ENCODE results near the gene GSX2.
"Not testable (repeated sequence)": the region's sequence is repeated elsewhere in the genome, so short reads cannot be mapped to it uniquely, and the experiment has no call there.

GSX2 gene

DNA sequence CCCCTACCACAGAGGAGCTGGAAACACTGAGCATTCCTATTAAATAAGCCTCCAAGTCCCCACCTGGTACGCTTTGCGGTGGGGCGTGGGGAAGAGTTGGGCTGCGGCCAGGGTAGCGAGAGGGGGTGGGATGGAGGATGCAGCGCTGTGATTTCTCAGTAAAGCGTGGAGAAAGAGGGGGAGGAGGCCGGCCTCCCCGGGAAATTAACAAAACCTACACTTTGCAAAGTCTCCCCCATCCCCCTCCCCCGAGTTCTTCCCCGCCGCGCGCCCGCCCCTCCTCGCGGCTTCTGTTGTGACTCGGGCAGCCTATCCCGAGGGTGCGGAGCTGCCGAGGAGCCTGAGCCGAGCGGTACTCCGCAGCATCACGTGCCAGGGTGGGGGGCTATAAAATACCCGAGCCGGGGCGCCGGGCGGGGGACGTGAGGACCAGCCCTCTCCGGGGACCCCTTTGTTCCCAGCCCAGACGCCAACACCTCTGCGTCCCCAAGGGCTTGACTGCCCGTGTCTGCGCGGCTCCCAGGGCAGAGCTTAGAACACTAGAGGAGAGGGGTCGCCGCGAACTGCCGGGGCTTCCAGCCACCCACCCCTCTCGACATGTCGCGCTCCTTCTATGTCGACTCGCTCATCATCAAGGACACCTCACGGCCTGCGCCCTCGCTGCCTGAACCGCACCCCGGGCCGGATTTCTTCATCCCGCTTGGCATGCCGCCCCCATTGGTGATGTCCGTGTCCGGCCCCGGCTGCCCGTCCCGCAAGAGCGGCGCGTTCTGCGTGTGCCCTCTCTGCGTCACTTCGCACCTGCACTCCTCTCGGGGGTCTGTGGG is at the start of gene GSX2:
Gene GSX2 (plus strand): TSS at position 416 of the 827 bp plus-strand sequence. CDS start 182 bp downstream, at position 598.
- DNase-seq, result no peak

DNA sequence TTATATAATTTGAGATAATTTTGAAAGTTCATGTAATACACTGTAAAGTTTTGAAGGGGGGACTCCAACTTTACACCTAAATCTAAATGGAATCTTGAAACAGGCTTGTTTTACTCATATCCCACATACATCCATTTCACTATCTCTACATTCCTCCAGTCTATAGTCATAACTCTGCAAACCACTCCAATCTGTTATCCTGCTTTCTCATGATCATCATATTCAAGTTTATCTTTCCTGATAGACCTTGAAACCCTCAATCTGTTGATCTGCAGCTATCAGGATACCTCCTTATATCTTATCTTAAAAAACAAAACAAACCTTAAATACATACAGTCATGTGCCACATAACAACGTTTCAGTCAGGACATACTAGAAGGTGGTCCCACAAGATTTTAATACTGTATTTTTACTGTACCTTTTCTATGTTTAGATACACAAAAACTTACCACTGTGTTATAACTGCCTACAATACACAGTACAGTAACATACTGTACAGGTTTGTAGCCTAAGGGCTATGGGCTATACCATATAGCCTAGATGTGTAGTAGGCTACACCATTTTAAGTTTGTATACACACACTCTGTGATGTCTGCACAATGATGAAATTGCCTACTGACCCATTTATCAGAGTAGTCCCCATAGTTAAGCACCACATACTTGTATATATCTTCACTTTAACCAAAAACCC is 49.6 kb upstream of the GSX2 start:
- no peak for DNase-seq

DNA sequence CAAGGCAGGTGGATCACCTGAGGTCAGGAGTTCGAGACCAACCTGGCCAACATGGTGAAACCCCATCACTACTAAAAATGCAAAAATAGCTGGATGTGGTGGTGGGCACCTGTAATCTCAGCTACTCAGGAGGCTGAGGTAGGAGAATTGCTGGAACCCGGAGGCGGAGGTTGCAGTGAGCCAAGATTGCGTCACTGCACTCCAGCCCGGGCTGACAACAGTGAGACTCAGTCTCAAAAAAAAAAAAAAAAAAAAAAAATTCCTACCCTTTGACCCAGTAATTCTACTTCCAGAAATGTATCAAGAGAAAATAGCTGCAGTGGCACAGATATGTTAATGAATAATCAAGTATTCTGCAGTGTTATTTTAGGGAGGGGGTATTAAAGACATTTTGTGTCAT is 46.6 kb upstream of the GSX2 start:
- not testable (repeated sequence) for DNase-seq

DNA sequence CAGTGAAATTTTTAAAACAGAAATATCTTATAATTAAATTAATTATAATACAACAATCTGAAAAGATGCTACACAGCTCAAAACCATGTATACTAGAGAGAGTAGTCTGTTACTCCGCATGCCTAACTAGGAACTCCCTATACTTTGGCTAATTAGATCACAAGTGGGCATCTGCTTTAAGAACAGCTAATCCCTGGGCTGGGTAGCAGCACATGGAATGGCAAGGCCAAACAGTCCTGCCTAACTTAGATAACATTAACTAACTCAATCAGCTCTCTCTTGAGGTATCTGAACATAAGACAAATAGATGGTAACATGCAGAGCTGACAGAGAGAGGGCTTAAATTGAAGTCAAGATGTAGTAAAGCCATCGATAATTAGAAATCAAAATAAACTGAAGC is 45.5 kb upstream of the GSX2 start:
- no peak for DNase-seq

DNA sequence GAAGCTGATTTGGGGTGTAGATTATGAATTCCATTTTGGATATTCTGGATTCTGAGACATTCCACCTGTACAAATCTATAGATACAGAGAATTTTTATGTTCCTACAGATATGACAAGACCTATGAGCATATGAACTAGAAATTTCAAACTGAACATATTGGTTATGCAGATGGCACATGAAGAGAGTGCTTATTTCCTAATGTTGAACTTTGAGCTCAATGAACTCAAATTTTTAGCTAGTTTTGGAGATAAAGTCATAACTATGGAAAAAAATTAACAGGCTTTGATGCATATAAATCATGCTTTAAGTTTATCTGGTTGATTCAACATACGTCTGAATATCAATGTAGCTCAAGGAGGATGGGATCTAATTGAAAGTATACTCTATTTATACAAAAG is 44.5 kb upstream of the GSX2 start:
- no peak for DNase-seq

DNA sequence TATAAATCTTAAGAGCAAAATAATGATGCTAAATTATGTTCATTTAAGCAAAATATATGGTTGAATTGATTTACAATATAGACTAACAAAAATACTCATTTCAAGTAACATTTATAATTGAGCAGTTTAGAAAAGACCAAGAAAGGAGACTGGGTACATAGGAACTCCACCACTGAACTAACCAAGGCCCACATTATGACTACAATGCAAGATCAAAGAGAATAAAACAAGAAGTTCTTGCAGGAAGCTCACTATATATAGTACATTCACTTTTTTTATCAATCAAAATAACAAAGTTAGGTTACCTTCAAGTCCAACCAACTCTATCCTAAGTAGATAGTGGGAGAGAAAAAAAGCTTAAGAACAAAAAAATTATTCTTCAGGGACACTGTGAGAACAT is 43.6 kb upstream of the GSX2 start:
- DNase-seq, result no peak

DNA sequence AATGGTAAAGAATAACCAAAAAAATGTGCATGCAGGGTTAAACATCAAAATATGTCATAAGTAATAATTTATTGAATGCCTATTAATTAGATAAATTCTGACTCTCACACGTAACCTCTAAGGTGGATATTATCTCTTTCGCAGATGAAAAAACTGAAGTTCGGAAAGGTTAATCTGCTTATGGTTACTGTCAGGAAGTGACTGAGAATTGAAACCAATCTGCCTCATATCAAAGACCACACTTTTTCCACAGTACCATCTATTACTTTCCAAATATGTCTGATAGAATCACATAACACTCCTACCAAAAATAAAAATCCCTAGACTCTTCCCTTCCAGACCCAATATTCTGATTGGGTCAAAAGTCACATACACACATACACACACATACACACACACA is 41.8 kb upstream of the GSX2 start:
- no peak for DNase-seq

DNA sequence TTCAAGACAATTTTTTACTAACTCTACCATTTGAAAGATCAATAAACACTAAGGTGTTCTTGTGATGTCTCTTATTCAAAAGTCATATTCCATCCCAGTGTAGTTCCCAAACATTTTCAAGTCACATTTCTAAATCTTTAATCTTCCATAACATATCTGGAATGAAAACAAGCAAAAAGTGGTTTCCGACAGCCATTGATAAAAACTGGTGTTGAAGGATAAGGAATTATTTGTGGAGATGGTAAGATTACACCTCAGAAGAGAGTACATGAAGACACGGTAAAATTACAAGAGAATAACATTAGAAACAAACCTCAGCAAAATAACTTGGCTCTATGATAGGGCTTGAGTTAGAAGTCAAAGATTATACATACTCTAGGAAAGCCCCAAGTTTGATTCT is 39.8 kb upstream of the GSX2 start:
- no peak for DNase-seq

DNA sequence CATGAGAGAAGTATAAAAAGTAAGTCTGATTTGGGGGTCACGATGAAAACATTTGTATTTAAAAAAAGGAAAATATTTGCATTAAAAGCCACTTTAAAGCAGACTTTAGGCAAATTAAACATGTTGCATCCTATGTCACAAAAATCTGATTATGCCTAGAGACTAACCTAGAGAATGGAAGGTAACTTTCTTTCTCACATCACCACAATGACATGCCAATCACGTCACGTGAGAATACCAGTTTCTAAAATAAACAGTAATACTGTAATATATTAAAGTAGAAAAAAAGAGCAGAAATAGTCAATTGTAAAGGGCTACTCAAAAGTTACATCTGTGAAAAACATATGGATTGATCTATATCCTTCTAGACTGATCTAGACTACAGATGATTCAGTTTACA is 38.9 kb upstream of the GSX2 start:
- no peak for DNase-seq

DNA sequence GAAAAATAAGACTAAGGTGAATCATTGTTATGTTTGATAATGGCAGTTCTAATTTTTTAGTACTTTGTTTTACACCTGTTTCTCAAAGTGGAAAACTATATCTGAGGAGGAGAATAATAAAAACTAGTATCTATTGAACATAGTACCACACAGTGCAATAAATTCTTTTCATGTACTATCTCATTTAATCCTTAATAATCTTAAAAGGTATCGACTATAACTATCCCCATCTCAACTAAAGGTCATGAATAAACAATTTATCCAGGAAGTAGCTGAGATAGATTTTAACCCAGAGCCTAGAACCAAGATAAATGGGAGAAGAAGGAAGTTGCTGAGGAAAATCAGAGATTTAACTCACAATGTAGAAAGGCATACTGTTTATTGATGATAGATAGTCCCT is 38.1 kb upstream of the GSX2 start:
- DNase-seq, result no peak

DNA sequence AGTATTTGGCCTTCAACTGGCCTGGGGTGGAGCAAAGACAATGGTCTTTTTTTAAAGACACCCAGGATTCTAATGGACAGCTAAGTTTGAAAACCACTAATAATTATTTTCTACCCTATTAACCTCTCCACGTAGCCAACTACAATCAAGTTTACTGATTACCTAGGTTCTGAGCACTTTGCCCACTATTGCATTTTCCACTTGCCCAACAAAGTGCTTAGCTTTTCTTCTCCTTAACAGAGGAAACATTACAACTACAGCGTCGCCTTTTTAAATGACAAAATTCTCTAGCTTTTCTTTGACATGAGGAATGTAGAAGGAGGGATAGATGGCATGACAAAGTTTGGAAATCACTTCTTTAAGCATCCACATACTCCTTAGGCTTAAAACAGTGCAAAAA is 37.6 kb upstream of the GSX2 start:
- DNase-seq, result no peak

DNA sequence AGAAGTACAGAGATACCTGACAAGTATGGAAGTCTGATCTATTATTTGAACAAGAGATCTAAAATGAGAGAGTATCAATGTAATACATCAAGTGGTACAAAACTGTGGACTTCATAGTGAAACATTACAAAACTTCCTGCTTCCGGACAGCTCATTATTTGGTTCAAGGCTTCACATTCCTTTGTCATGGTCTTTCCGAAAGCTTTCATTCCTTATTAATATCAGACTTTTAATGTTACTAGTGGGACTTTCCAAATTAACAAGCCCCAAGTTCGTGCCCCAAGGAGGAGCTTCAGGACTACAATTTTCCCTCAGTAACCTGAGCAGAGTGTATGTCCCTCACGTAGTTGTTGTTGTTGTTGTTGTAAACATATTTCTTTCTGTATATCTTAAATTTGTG is 36.7 kb upstream of the GSX2 start:
- DNase-seq, result no peak

DNA sequence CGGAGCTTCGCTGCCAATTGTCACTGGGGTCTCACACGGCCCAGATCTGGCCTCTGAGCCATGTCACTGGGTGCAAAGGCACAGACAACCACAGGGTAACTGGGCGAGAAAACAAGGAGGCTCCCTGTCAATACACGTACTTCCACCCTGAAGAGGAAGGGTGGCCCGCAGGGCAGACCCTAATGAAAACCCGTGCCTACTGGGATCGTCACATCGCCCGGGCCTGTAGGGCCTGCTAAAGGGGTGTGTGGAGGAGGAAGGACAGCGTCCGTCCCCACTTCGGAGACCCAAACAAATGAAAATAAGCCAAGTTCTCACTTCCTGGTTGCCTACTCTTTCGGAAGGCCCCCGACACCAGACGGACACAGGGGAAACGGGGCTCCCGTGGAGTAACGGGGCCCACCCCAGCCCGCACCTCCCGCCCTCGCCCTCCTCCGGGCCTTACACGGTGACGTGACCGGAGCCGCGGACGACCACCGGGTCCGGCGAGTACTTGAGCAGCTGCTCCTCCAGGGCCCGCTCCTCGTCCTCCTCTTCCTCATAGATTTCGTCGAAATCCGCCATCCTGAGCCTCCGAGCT is 36.1 kb upstream of the GSX2 start:
- DNase-seq, result peak; percentile 5 to 6

DNA sequence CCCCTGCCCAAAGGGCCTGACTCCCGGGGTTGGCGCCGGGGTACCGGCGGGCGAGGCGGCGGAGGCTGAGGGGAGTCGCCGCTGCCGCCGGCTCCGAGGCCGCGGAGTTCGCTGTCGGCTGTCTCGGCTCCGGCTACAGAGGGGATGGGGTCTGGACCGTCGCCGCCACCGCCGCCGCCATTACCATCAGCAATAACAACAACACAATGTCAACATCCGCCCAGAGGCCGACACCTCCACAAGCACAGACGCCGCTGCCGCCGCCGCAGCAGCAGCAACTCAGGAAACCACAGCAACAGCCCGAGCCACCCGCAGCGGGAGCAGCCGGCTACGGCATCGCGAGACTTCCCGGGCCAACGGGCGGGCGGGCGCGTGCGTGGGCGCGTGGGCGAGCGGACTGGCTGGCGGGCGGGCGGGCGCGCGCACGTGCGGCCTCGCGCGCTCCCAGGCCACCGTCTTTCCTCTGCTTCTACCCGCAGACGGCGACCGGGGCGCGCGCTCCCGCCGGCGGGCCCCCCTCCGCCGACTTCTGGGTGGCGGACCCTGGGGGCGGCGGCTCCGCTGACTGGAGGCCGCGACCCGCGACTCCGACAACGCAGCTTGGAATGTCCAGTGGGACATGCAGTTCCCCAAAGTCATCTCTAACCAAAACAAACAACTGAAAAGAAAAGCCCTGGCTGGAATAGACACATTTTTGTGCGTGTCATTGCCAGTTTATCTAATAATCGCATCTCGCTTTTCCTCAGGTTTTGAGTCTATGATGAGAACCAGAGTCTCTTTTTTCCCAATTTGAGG is 35.4 kb upstream of the GSX2 start, which contains the start of gene CHIC2:
Gene CHIC2 (minus strand): TSS at position 289 of the 795 bp plus-strand sequence. CDS start 305 bp downstream, outside the sequence.
- DNase-seq, result peak; percentile 94 to 96

DNA sequence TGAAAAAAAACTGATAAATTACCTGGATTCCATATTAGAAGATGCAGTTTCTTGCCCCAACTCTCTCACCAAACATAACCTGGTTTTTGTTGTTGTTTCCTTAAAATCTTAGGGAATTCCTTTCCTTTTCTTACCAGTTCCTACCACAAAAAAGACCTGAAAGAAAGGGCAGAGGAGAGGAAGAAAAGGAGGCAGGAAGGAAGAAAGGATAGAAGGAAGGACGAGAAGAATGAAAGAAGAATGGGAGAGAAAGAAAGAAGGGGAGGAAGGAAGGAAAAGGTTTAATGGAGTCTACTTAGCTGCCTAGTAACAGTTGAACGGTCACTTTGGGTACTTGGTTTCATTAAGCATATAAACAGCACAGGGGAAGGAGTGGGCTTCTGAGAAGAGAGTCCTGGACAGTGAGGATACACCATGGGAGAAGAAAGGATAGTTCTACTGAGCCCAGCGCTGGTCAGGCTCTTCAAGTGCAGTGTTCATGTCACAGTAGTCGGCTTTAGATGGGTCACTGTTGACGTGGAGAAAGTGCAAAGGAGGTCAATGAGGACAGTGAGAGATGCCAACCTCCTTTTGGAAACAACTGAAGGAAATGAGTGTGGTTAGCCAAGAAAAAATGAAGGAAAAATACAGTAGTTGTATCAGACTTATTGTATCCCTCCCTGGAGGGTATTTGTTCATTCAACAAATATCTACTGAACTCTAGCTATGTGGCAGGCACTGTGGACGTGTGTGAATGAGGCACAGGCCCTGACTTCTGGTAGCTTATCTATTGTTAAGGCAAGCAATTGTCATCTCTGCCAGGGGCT is 34.5 kb upstream of the GSX2 start:
- DNase-seq, result no peak

DNA sequence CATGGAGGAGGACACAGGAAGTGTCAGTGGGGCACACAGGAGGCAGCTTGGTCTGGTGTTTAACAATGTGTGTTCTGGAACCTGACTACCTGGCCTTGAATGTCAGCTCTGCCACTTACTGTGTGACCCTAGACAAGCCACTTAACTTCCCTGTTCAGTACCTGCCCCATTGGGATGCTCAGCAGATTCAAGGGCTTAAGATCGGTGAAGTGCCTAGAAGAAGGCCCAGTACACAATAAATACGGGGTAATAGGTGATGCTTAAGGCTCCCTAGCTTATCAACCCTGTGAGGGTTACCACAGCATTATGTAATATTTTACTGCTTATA is 33.9 kb upstream of the GSX2 start:
- DNase-seq, result no peak

DNA sequence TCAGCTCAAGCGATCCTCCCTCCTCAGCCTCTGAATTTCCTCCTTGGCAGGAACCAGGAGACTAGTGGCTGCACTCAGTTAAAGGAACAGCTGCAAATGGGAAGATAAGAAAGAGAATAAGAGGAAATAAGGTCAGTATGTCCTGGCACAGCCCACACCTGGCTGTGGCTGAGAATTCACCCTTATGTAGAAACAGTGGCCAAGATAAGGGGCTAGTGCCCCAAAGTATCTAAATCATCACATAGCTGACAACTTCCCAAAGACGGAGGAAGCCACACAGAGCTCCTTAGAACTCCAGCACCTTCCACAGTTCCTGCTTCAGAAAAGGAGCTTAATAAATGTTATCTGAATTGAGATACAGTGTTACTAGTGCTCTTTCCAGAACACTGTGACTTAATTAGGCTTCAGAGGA is 33.2 kb upstream of the GSX2 start:
- DNase-seq, result no peak

DNA sequence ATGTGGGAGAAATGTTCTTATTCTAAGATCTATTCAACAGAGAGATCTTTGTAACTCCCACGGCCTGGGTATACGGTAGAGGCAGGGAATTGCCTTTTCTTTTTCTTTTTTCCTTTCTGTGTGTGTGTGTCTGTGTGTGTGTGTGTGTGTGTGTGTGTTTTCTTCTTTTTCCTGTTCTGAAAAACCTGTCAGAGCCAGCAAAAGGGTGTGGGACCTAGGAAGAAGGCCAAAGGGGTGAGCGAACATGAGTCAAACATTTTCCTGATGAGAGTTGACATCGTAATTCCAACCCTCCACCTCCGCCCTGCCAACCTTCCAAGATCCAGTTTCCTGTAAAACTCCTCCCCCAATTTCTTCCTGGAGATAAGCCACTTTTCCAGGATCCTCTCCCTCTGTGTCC is 32.8 kb upstream of the GSX2 start:
- no peak for DNase-seq

DNA sequence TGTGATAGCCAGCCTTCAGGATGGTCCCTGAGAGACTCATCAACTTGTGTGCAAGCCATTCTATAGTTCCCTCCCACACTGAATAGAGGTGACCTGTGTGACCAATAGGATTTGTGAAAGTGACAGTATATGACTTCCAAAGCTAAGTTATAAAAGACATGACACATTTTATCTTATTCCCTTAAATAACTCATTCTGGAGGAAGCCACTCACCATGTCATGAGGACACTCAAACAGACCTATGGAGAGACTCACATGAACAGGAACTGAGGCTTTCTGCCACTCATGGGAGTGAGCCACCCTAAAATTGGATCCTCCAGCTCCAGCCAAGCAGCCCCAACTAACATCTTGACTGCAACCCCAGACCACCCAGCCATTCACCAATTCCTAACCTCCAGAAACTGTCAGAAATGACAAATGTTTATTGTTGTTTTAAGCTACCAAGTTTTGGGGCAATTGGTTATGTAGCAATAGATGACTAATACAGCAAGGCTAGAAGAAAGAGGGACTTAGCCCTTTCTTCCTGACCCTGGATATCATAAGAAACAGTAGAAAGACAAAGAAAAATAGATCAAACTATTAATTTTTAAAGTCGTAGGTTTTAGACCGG is 26.6 kb upstream of the GSX2 start:
- DNase-seq, result no peak

DNA sequence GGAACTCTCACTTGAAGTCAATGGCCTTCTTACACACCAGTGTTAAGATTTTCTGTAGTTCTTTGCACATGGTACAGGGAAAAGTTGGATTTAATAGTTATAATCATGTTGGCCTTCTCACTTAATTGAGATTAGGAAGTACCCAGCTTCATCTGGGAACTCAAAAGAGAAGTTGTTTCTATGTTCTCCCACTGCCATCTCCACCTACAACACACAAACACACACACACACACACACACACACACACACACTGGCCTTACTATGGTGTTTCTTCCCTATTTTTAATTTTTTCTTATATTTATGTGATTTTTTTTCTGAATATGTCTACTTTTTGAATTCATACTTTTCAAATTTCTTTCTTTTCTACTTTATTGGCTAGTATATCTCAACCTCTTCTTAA is 25.6 kb upstream of the GSX2 start:
- DNase-seq, result no peak

DNA sequence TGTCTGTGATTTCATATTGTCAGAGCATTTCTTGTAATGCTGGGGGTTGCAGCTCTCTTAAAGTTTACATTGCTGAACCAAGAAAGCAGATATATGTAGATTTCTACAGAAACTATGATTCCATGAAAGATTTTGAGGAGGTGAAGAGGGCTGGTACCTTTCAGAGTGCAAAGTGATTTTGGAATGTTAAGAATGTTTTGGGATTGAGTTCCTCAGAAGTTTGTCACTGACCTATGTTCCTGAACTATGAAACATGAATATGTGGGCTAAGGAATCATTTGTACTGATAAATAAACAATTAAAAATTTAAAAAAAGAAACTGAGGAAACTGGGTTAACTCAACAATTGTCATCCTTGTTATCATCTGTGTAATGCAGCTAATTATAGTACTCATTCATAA is 23.3 kb upstream of the GSX2 start:
- DNase-seq, result no peak

DNA sequence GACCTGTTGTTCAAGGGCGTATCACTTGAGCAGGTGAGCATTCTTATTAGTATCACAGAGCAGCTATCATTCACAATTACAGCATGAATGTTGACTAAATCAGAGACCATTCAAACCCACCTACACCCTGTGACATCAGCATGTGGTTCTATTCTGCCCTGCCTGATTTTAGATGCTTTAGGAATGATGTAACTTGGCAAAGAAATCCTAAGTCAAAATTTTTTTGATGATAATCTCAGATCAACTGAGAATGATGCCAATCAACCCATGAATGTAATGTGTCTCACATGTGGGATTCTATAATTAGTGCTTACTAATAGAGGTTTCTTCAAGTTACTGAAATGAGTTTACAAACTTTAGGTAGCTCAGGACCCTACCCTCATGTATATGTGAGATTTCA is 22.2 kb upstream of the GSX2 start:
- DNase-seq, result no peak
